Thymus (tissue), 2 donors: ENCODE data around the gene KLHL1. TPM values are rescaled to one million over a fixed set of nuclear protein-coding genes. Genes with fewer than 3 reads are reported as not detected.

ENCODE experiments used
- polyA plus RNA-seq: library from polyadenylated mRNA; stranded (reverse); fragments of 200-250 nt; gene quantifications from one replicate; pipeline ENCODE4 v1.2.3, GENCODE V29; 2013
- total RNA-seq: library from RNA; stranded (reverse); fragments of 120-200 nt; gene quantifications from one replicate; pipeline ENCODE4 v1.2.4, GENCODE V29; 2013
- donor health status: healthy.

The KLHL1 gene
- total and polyA plus RNA-seq, 2 donors = 0.05 TPM

Other genes starting within 250 kb of the KLHL1 start
- gene ATXN8OS, start 626 bp downstream of the KLHL1 start, total RNA-seq = not detected
- gene ATXN8OS, start 626 bp downstream of the KLHL1 start, polyA plus RNA-seq = not detected